Neural cell (in vitro differentiated cells): ENCODE data around the gene TOP2B. TPM values are rescaled to one million over a fixed set of nuclear protein-coding genes. Genes with fewer than 3 reads are reported as not detected.

Experiments
- H2AFZ ChIP-seq: fragments of 200-600, 300-800 bp; sonication (generic), shearing (Covaris generic); 2 replicates; pipeline ENCODE4 v1.6.0; 2014; ENCODE audit warnings: low read depth, mild to moderate bottlenecking, antibody characterized with exemption, low read length, moderate library complexity
- H3F3A ChIP-seq: fragments of 200-600 bp; shearing (Covaris generic); 2 replicates; pipeline ENCODE4 v1.6.1; 2016; ENCODE audit warnings: mild to moderate bottlenecking, moderate library complexity, mixed read lengths, antibody characterized with exemption, low read length; ENCODE audit not compliant: insufficient read depth, poor library complexity, severe bottlenecking
- H3K27ac ChIP-seq: fragments of 200-600, 300-800 bp; sonication (generic), shearing (Covaris generic); 2 replicates; pipeline ENCODE4 v1.5.1; 2014; ENCODE audit warnings: mild to moderate bottlenecking, low read length, moderate library complexity
- H3K27me3 ChIP-seq: fragments of 300-800, 200-600 bp; sonication (generic), shearing (Covaris generic); 2 replicates; pipeline ENCODE4 v1.6.0; 2014; ENCODE audit warnings: mild to moderate bottlenecking, low read depth, low read length, moderate library complexity; ENCODE audit not compliant: insufficient read depth
- H3K36me3 ChIP-seq: fragments of 300-800, 200-600 bp; sonication (generic), shearing (Covaris generic); 2 replicates; pipeline ENCODE4 v1.5.1; 2014; ENCODE audit warnings: mild to moderate bottlenecking, antibody characterized with exemption, low read length, moderate library complexity; ENCODE audit not compliant: insufficient read depth
- H3K4me2 ChIP-seq: fragments of 300-800, 200-600 bp; sonication (generic), shearing (Covaris generic); 2 replicates; pipeline ENCODE4 v1.6.0; 2014; ENCODE audit warnings: mild to moderate bottlenecking, low read length
- H3K4me3 ChIP-seq: fragments of 300-800, 200-600 bp; sonication (generic), shearing (Covaris generic); 2 replicates; pipeline ENCODE4 v1.5.1; 2014; ENCODE audit warnings: mild to moderate bottlenecking, low read length, moderate library complexity
- H3K79me2 ChIP-seq: fragments of 200-600 bp; shearing (Covaris generic); replicated peaks from 2 replicates; pipeline ENCODE4 v1.6.0; 2014; ENCODE audit warnings: mild to moderate bottlenecking, low read length, moderate library complexity; ENCODE audit not compliant: insufficient read depth
- H3K9ac ChIP-seq: fragments of 300-800, 200-600 bp; sonication (generic), shearing (Covaris generic); 2 replicates; pipeline ENCODE4 v1.6.1; 2016; ENCODE audit warnings: mild to moderate bottlenecking, low read length, mixed read lengths
- H3K9me2 ChIP-seq: fragments of 200-600 bp; shearing (Covaris generic); 2 replicates; pipeline ENCODE4 v1.6.1; 2016; ENCODE audit warnings: mild to moderate bottlenecking, low read length, mixed read lengths; ENCODE audit not compliant: insufficient read depth
- H3K9me3 ChIP-seq: fragments of 200-600, 300-800 bp; sonication (generic), shearing (Covaris generic); 2 replicates; pipeline ENCODE4 v1.6.1; 2016; ENCODE audit warnings: mild to moderate bottlenecking, mixed run types, low read length, moderate library complexity, mixed read lengths
- H4K20me1 ChIP-seq: fragments of 200-600 bp; shearing (Covaris generic); 2 replicates; pipeline ENCODE4 v1.6.1; 2016; ENCODE audit warnings: mild to moderate bottlenecking, mixed run types; ENCODE audit not compliant: insufficient read depth
- CTCF ChIP-seq: fragments of 450-650 bp; IDR thresholded peaks from 2 replicates; pipeline ENCODE4 v1.5.1; 2014; ENCODE audit warnings: antibody characterized with exemption, mild to moderate bottlenecking, moderate library complexity; ENCODE audit not compliant: poor library complexity, severe bottlenecking
- EP300 ChIP-seq: fragments of 450-650 bp; conservative IDR thresholded peaks from 2 replicates; pipeline ENCODE4 v1.6.1; 2014; ENCODE audit warnings: antibody characterized with exemption, mild to moderate bottlenecking, moderate library complexity; ENCODE audit not compliant: poor library complexity, severe bottlenecking
- EZH2 ChIP-seq: fragments of 200-600, 300-800 bp; shearing (Covaris generic), sonication (generic); IDR thresholded peaks from 2 replicates; pipeline ENCODE4 v1.6.1; 2014; ENCODE audit warnings: antibody characterized with exemption, low read length, borderline replicate concordance, mild to moderate bottlenecking; ENCODE audit not compliant: insufficient read depth, poor library complexity, severe bottlenecking
- MXI1 ChIP-seq: fragments of 450-650 bp; conservative IDR thresholded peaks from 2 replicates; pipeline ENCODE4 v1.6.1; 2014; ENCODE audit warnings: antibody characterized with exemption, mild to moderate bottlenecking; ENCODE audit not compliant: poor library complexity, severe bottlenecking
- POLR2AphosphoS5 ChIP-seq: IDR thresholded peaks from 2 replicates; pipeline ENCODE4 v1.6.1; 2012
- RAD21 ChIP-seq: fragments of 450-650 bp; conservative IDR thresholded peaks from 2 replicates; pipeline ENCODE4 v1.6.1; 2014; ENCODE audit warnings: antibody characterized with exemption, mild to moderate bottlenecking, moderate library complexity
- REST ChIP-seq: IDR thresholded peaks from 2 replicates; pipeline ENCODE4 v1.6.1; 2012; ENCODE audit warnings: borderline replicate concordance
- SMC3 ChIP-seq: fragments of 450-650 bp; conservative IDR thresholded peaks from 2 replicates; pipeline ENCODE4 v1.6.1; 2014; ENCODE audit warnings: antibody characterized with exemption, mild to moderate bottlenecking, moderate library complexity; ENCODE audit not compliant: poor library complexity
- TAF1 ChIP-seq: IDR thresholded peaks from 2 replicates; pipeline ENCODE4 v1.6.1; 2012; ENCODE audit warnings: low read depth
- polyA plus RNA-seq: library from polyadenylated mRNA; depleted of rRNA; stranded (reverse); fragments of >200 nt; gene quantifications from 2 replicates; pipeline ENCODE4 v1.2.3, GENCODE V29; 2014

The TOP2B gene
- polyA plus RNA-seq, 1 donor from 2014 or later: 440 TPM

DNA sequence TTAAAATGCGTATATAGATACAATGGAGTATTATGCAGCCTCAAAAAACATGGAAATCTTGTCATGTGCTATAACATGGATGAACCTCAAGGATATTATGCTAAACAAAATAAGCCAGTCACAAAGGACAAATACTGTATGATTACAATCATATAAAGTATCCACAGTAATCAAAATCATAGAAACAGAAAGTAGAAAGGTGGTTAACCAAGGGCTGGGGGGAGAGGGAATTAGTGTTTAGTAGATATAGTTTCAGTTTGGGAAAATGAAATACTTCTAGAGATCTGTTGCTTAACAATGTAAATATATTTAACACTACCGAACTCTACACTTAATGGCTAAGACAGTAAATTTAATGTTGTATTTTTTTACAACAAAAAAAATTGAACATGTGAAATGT is 9.0 kb downstream of the TOP2B start:
- Histone ChIP-seq H3K9me2 (no peaks in the 10 kb centered on the region), H3K27me3 (no peaks in the 10 kb centered on the region), H3K36me3 (no peaks in the 10 kb centered on the region), H2AFZ (no peak overlapping the region), H3K9ac (no peak overlapping the region), H3K4me2 (no peak overlapping the region), H3K79me2 (peaks cover 98% of the 10 kb centered on the region), H4K20me1 (peaks cover 7% of the 10 kb centered on the region), H3F3A (no peaks in the 10 kb centered on the region), H3K27ac (no peak overlapping the region), H3K9me3 (no peaks in the 10 kb centered on the region), H3K4me3 (no peak overlapping the region)
- TF ChIP-seq RAD21 (no peak), EZH2 (no peak), TAF1 (no peak), REST (no peak), SMC3 (no peak), EP300 (no peak), CTCF (no peak), MXI1 (no peak), POLR2AphosphoS5 (no peak)

GRCh38 chr3:25654576-25654975 is 10.1 kb downstream of the TOP2B start:
- TF ChIP-seq TAF1: no peak
- no peak for TF ChIP-seq EP300
- no peak for TF ChIP-seq MXI1
- TF ChIP-seq SMC3: no peak
- TF ChIP-seq EZH2: no peak
- no peak for TF ChIP-seq RAD21
- no peak for TF ChIP-seq CTCF
- no peak for TF ChIP-seq REST
- no peak for TF ChIP-seq POLR2AphosphoS5
- no peak overlapping the region for H3K9ac ChIP-seq
- no peak overlapping the region for H3K4me2 ChIP-seq
- H3K9me3 ChIP-seq: no peaks in the 10 kb centered on the region
- peaks cover 98% of the 10 kb centered on the region for H3K79me2 ChIP-seq
- peaks cover 7% of the 10 kb centered on the region for H4K20me1 ChIP-seq
- H2AFZ ChIP-seq: no peak overlapping the region
- H3K36me3 ChIP-seq: no peaks in the 10 kb centered on the region
- H3K9me2 ChIP-seq: no peaks in the 10 kb centered on the region
- no peak overlapping the region for H3K4me3 ChIP-seq
- H3F3A ChIP-seq: no peaks in the 10 kb centered on the region
- no peak overlapping the region for H3K27ac ChIP-seq
- H3K27me3 ChIP-seq: no peaks in the 10 kb centered on the region
